Endodermal cell (in vitro differentiated cells): ENCODE measurements around the gene IFTAP. TPM values are rescaled to one million over a fixed set of nuclear protein-coding genes. Genes with fewer than 3 reads are reported as not detected.

Source experiments
- DNase-seq: peaks from one replicate; pipeline ENCODE4 v3.0.0-alpha.2; 2017
- H3K27ac ChIP-seq: 2 replicates; pipeline ENCODE4 v1.5.1; 2013; ENCODE audit warnings: mild to moderate bottlenecking, low read depth, low read length, moderate library complexity
- H3K27me3 ChIP-seq: 2 replicates; pipeline ENCODE4 v1.6.1; 2013; ENCODE audit warnings: mild to moderate bottlenecking, low read length, moderate library complexity; ENCODE audit not compliant: insufficient read depth, control insufficient read depth, poor library complexity, severe bottlenecking
- H3K36me3 ChIP-seq: 2 replicates; pipeline ENCODE4 v1.7.0; 2013; ENCODE audit warnings: mild to moderate bottlenecking, low read length, moderate library complexity; ENCODE audit not compliant: control insufficient read depth, insufficient read depth
- H3K4me1 ChIP-seq: one replicate; pipeline ENCODE4 v1.7.0; 2013; ENCODE audit warnings: low read length; ENCODE audit not compliant: control insufficient read depth, insufficient read depth
- H3K4me3 ChIP-seq: 2 replicates; pipeline ENCODE4 v1.5.1; 2013; ENCODE audit warnings: mild to moderate bottlenecking, low read length, moderate library complexity
- H3K9ac ChIP-seq: 2 replicates; pipeline ENCODE4 v1.6.1; 2013; ENCODE audit warnings: mild to moderate bottlenecking, low read length, moderate library complexity; ENCODE audit not compliant: poor library complexity, severe bottlenecking; ENCODE audit errors: extremely low read depth
- H3K9me3 ChIP-seq: 2 replicates; pipeline ENCODE4 v1.6.1; 2013; ENCODE audit warnings: mild to moderate bottlenecking, low read length, moderate library complexity; ENCODE audit not compliant: control insufficient read depth
- H3K27ac Mint-ChIP-seq: 2 replicates; pipeline ENCODE4 v1.8.0; 2020; ENCODE audit warnings: mixed read lengths
- H3K27me3 Mint-ChIP-seq: 2 replicates; pipeline ENCODE4 v1.8.0; 2021; ENCODE audit warnings: mild to moderate bottlenecking, mixed read lengths; ENCODE audit not compliant: insufficient read depth
- H3K36me3 Mint-ChIP-seq: 2 replicates; pipeline ENCODE4 v1.8.0; 2020; ENCODE audit warnings: low read depth, mixed read lengths
- H3K4me1 Mint-ChIP-seq: 2 replicates; pipeline ENCODE4 v1.8.0; 2020; ENCODE audit warnings: mixed read lengths
- H3K4me3 Mint-ChIP-seq: 2 replicates; pipeline ENCODE4 v1.8.0; 2020; ENCODE audit warnings: mild to moderate bottlenecking, moderate library complexity, mixed read lengths
- H3K9me3 Mint-ChIP-seq: 2 replicates; pipeline ENCODE4 v1.8.0; 2020; ENCODE audit warnings: mild to moderate bottlenecking, mixed read lengths
- CTCF ChIP-seq: fragments of 200-600 bp; sonication (generic); conservative IDR thresholded peaks from 2 replicates; pipeline ENCODE4 v1.5.0; 2021; ENCODE audit warnings: antibody characterized with exemption, mild to moderate bottlenecking
- WGBS, 2 experiments: methylation state at CpG; one replicate each; pipeline versions ENCODE4 v1.1.5 to v1.1.7; 2013; ENCODE audit warnings: missing lambda C conversion rate in 2 of 2, mixed read lengths in 1 of 2; ENCODE audit not compliant: insufficient coverage in 1 of 2, insufficient read length in 1 of 2; 5-methylcytosine and 5-hydroxymethylcytosine counted together
- total RNA-seq, 2 donors: library from RNA; stranded (reverse); fragmentation: NEBNext Ultra II Directional in 1 of 2; extraction: Animal tissue kit (Norgen Biotek cat#: 25700) in 1 of 2; gene quantifications; 2 replicates in 1 of 2; 3 replicates in 1 of 2; pipeline ENCODE4 v1.2.1, GENCODE V29; 2021

IFTAP gene
- total RNA-seq, 2 donors from 2014 or later: 23.9 to 38.6 TPM

GRCh38 chr11:36683818-36684217 lies 89.5 kb downstream of the IFTAP start:
- Histone ChIP-seq H3K27me3 (no peaks in the 10 kb centered on the region), H3K36me3 (no peaks in the 10 kb centered on the region), H3K27ac (no peak overlapping the region), H3K9me3 (no peaks in the 10 kb centered on the region), H3K9ac (no peak overlapping the region), H3K4me3 (no peak overlapping the region), H3K4me1 (no peaks in the 10 kb centered on the region)
- WGBS, 2 experiments: 100% methylated on average over 1 of the region's 1 CpG
- Mint-ChIP-seq H3K36me3 (no peaks in the 10 kb centered on the region), H3K4me3 (no peak overlapping the region), H3K9me3 (peaks cover 4% of the 10 kb centered on the region), H3K27ac (no peak overlapping the region), H3K4me1 (no peaks in the 10 kb centered on the region), H3K27me3 (no peaks in the 10 kb centered on the region)
- no peak for DNase-seq
- no peak for TF ChIP-seq CTCF

GRCh38 chr11:36684840-36685801 lies 90.8 kb downstream of the IFTAP start:
- Mint-ChIP-seq H3K36me3 (no peaks in the 10 kb centered on the region), H3K27me3 (no peaks in the 10 kb centered on the region), H3K27ac (no peak overlapping the region), H3K4me3 (no peak overlapping the region), H3K4me1 (no peaks in the 10 kb centered on the region), H3K9me3 (no peaks in the 10 kb centered on the region)
- no peaks in the 10 kb centered on the region for H3K27me3 ChIP-seq
- H3K27ac ChIP-seq: no peak overlapping the region
- TF ChIP-seq CTCF: no peak
- no peak for DNase-seq
- no peaks in the 10 kb centered on the region for H3K36me3 ChIP-seq
- H3K9me3 ChIP-seq: no peaks in the 10 kb centered on the region
- no peaks in the 10 kb centered on the region for H3K4me1 ChIP-seq
- H3K4me3 ChIP-seq: no peak overlapping the region
- H3K9ac ChIP-seq: no peak overlapping the region
- WGBS, 2 experiments: 85 to 95% methylated on average over 7 to 12 of the region's 12 CpGs

- Mint-ChIP-seq H3K4me1 (no peaks in the 10 kb centered on the region), H3K4me3 (no peak overlapping the region), H3K9me3 (no peaks in the 10 kb centered on the region), H3K27me3 (no peaks in the 10 kb centered on the region), H3K36me3 (no peaks in the 10 kb centered on the region), H3K27ac (no peak overlapping the region)
- TF ChIP-seq CTCF: no peak
- no peaks in the 10 kb centered on the region for H3K9me3 ChIP-seq
- H3K27me3 ChIP-seq: no peaks in the 10 kb centered on the region
- H3K36me3 ChIP-seq: no peaks in the 10 kb centered on the region
- no peak overlapping the region for H3K27ac ChIP-seq
- H3K4me3 ChIP-seq: no peak overlapping the region
- no peak overlapping the region for H3K9ac ChIP-seq
- DNase-seq: no peak
- H3K4me1 ChIP-seq: no peaks in the 10 kb centered on the region
- 79% methylated on average over 2 of the region's 2 CpGs; no CpG with 5 or more reads in 1 of the 2 experiments for WGBS, 2 experiments
Observed at GRCh38 chr11:36688132-36688531, 93.8 kb downstream of the IFTAP start.
